Measurements from ENCODE around the gene MPHOSPH10.
"Not testable (repeated sequence)": the region's sequence is repeated elsewhere in the genome, so short reads cannot be mapped to it uniquely, and the experiment has no call there.

GRCh38 chr2:71106463-71106862 lies 24.0 kb upstream of the MPHOSPH10 start:
- TF ChIP-seq EZH2phosphoT487 (IDR thresholded peaks at IDR 0.05; ENCODE audit: insufficient read depth, low read depth); EZH2 (IDR thresholded peaks at IDR 0.05; ENCODE audit: insufficient read depth, poor library complexity, severe bottlenecking): not testable (repeated sequence)
